Activated T-cell treated with anti-CD3 and anti-CD28 coated beads, Interleukin-2, amount 50 U/mL, for 72 hours (primary cell): ENCODE measurements around the gene FAM24A. TPM values are rescaled to one million over a fixed set of nuclear protein-coding genes. Genes with fewer than 3 reads are reported as not detected.

Experiments
- ATAC-seq, 2 donors: fragments of 150-1000 bp; cut with Tn5 transposase; replicated peaks in 1 of 2; 2 replicates each; pipeline ENCODE4 v1.10.0; 2021; ENCODE audit warnings: moderate library complexity in 2 of 2, mild to moderate bottlenecking in 1 of 2
- DNase-seq, 2 donors: peaks; one replicate each; pipeline ENCODE4 v3.0.0; 2021 to 2022; ENCODE audit warnings: mixed read lengths in 1 of 2
- H3K27ac Mint-ChIP-seq: one replicate; pipeline ENCODE4 v1.8.0; 2022; ENCODE audit warnings: mild to moderate bottlenecking, moderate library complexity, mixed read lengths
- H3K27me3 Mint-ChIP-seq: one replicate; pipeline ENCODE4 v1.8.0; 2022; ENCODE audit warnings: low read depth, mixed read lengths
- H3K36me3 Mint-ChIP-seq, 2 donors: one replicate each; pipeline ENCODE4 v1.8.0; 2022; ENCODE audit warnings: mixed read lengths in 2 of 2, mild to moderate bottlenecking in 1 of 2; ENCODE audit not compliant: insufficient read depth in 2 of 2
- H3K4me1 Mint-ChIP-seq: one replicate; pipeline ENCODE4 v1.8.0; 2022; ENCODE audit warnings: low read depth, mixed read lengths
- H3K4me3 Mint-ChIP-seq, 2 donors: one replicate each; pipeline ENCODE4 v1.8.0; 2022; ENCODE audit warnings: mild to moderate bottlenecking in 2 of 2, mixed read lengths in 2 of 2, moderate library complexity in 2 of 2
- H3K9me3 Mint-ChIP-seq, 2 donors: one replicate each; pipeline ENCODE4 v1.8.0; 2022; ENCODE audit warnings: mixed read lengths in 2 of 2
- total RNA-seq, 2 donors: library from RNA; stranded (reverse); gene quantifications; one replicate each; pipeline ENCODE4 v1.2.3, GENCODE V29; 2022

The FAM24A gene
- total RNA-seq, 2 donors from 2014 or later: not detected

- Mint-ChIP-seq H3K9me3 (no peaks in the 10 kb centered on the region), H3K4me3 (no peak overlapping the region), H3K27me3 (no peaks in the 10 kb centered on the region), H3K36me3 (peaks cover 12 to 28% of the 10 kb centered on the region in 2 donors), H3K27ac (no peak overlapping the region), H3K4me1 (peaks cover 32% of the 10 kb centered on the region)
- ATAC-seq (no peak), DNase-seq (no peak)
These were observed 38.9 kb downstream of the FAM24A start for GRCh38 chr10:122949296-122949695.

- H3K9me3 Mint-ChIP-seq: no peaks in the 10 kb centered on the region
- peak within 1 kb of the TSS; percentile 82 for H3K27ac Mint-ChIP-seq
- H3K36me3 Mint-ChIP-seq: peaks cover 6 to 9% of the 10 kb centered on the region in 2 donors
- H3K27me3 Mint-ChIP-seq: peaks cover 15% of the 10 kb centered on the region
- ATAC-seq: peak; percentile 99
- H3K4me3 Mint-ChIP-seq: peak within 1 kb of the TSS; percentile 89 to 97
- H3K4me1 Mint-ChIP-seq: peaks cover 49% of the 10 kb centered on the region
- peak; percentile 95 to 97 for DNase-seq
These were observed 43.7 kb downstream of the FAM24A start, which contains the start of gene C10orf88 for GRCh38 chr10:122953902-122954730. TSS of gene C10orf88 (minus strand) at chr10:122954227. CDS start at chr10:122954178, 49 bp downstream.

- Mint-ChIP-seq H3K36me3 (peaks cover 4 to 9% of the 10 kb centered on the region in 2 donors), H3K4me1 (peaks cover 49% of the 10 kb centered on the region), H3K27ac (no peak overlapping the region), H3K9me3 (no peaks in the 10 kb centered on the region), H3K27me3 (peaks cover 15% of the 10 kb centered on the region), H3K4me3 (peak overlapping the region; percentile 89 to 97)
- no peak for ATAC-seq
- no peak for DNase-seq
These were observed 44.3 kb downstream of the FAM24A start for GRCh38 chr10:122954731-122955050.

GRCh38 chr10:122955892-122956291, 45.5 kb downstream of the FAM24A start:
- H3K9me3 Mint-ChIP-seq: no peaks in the 10 kb centered on the region
- no peak overlapping the region for H3K27ac Mint-ChIP-seq
- H3K4me3 Mint-ChIP-seq: no peak overlapping the region
- DNase-seq: no peak
- H3K4me1 Mint-ChIP-seq: peaks cover 41% of the 10 kb centered on the region
- H3K27me3 Mint-ChIP-seq: peaks cover 15% of the 10 kb centered on the region
- no peak for ATAC-seq
- peaks cover 4 to 9% of the 10 kb centered on the region in 2 donors for H3K36me3 Mint-ChIP-seq

GRCh38 chr10:122957474-122957873, 47.1 kb downstream of the FAM24A start:
- Mint-ChIP-seq H3K4me1 (peaks cover 40% of the 10 kb centered on the region), H3K27me3 (peaks cover 15% of the 10 kb centered on the region), H3K36me3 (peaks cover 4 to 6% of the 10 kb centered on the region in 2 donors), H3K27ac (no peak overlapping the region), H3K9me3 (no peaks in the 10 kb centered on the region), H3K4me3 (no peak overlapping the region)
- ATAC-seq (no peak), DNase-seq (no peak)

GRCh38 chr10:122962405-122962804, 52.0 kb downstream of the FAM24A start:
- ATAC-seq (peak; percentile 32 to 43), DNase-seq (no peak)
- Mint-ChIP-seq H3K9me3 (peaks cover 9 to 15% of the 10 kb centered on the region in 2 donors), H3K27ac (no peak overlapping the region), H3K4me3 (no peak overlapping the region), H3K36me3 (peaks cover 9 to 13% of the 10 kb centered on the region in 2 donors), H3K27me3 (peaks cover 10% of the 10 kb centered on the region), H3K4me1 (peaks cover 8% of the 10 kb centered on the region)

Other genes with a start within 250 kb of the FAM24A start
- not detected for gene C10orf120, start 210.8 kb upstream of the FAM24A start, total RNA-seq
- 1 to 10 TPM; 1.5 to 1.7 TPM for gene CUZD1, start 64.8 kb upstream of the FAM24A start, total RNA-seq
- 10 to 100 TPM; 38.1 to 42.2 TPM for gene FAM24B, start 31.0 kb upstream of the FAM24A start, total RNA-seq
- 10 to 100 TPM; 11.6 to 11.8 TPM for gene C10orf88, start 43.6 kb downstream of the FAM24A start, total RNA-seq
- 1 to 10 TPM; 6.5 to 7.1 TPM for gene PSTK, start 69.8 kb downstream of the FAM24A start, total RNA-seq
- 10 to 100 TPM; 13.2 to 15.2 TPM for gene IKZF5, start 98.2 kb downstream of the FAM24A start, total RNA-seq
- 10 to 100 TPM; 24.4 to 29.8 TPM for gene ACADSB, start 98.4 kb downstream of the FAM24A start, total RNA-seq
- 1 to 10 TPM; 1.2 to 2.0 TPM for gene HMX3, start 225.4 kb downstream of the FAM24A start, total RNA-seq
- gene HMX2, start 237.5 kb downstream of the FAM24A start, total RNA-seq: 1 to 10 TPM in 1 of 2 donors, under 1 TPM in 1; 0.58 to 1.1 TPM
- gene BUB3, start 243.8 kb downstream of the FAM24A start, total RNA-seq: 100 to 1,000 TPM; 255 TPM